Thyroid gland (tissue), 4 donors: Measurements from ENCODE around the gene HOXC6. TPM values are rescaled to one million over a fixed set of nuclear protein-coding genes. Genes with fewer than 3 reads are reported as not detected.

Experiments used
- DNase-seq, 2 donors: peaks; one replicate each; pipeline ENCODE4 v3.0.0-alpha.2; 2019
- H3K27ac ChIP-seq, 3 donors: fragments of 200-600 bp; sonication (generic); 1 replicate in 2 of 3; 2 replicates in 1 of 3; pipeline ENCODE4 v1.5.1; 2016 to 2019; ENCODE audit warnings: mild to moderate bottlenecking in 1 of 3, moderate library complexity in 1 of 3
- H3K27me3 ChIP-seq: fragments of 200-600 bp; sonication (generic); one replicate; pipeline ENCODE4 v1.5.1; 2019
- H3K36me3 ChIP-seq, 2 donors: fragments of 200-600 bp; sonication (generic); one replicate each; pipeline ENCODE4 v1.5.1; 2016 to 2019
- H3K4me1 ChIP-seq, 2 donors: fragments of 200-600 bp; sonication (generic); one replicate each; pipeline ENCODE4 v1.5.1; 2017 to 2019
- H3K4me3 ChIP-seq, 3 donors: fragments of 200-600 bp; sonication (generic); replicated peaks in 1 of 3; 1 replicate in 2 of 3; 2 replicates in 1 of 3; pipeline ENCODE4 v1.5.1; 2016; ENCODE audit warnings: mild to moderate bottlenecking in 1 of 3
- H3K9me3 ChIP-seq: fragments of 200-600 bp; sonication (generic); one replicate; pipeline ENCODE4 v1.5.1; 2017
- POLR2A ChIP-seq, 2 donors: fragments of 450-650 bp; IDR thresholded peaks; one replicate each; pipeline ENCODE4 v1.6.1; 2017; ENCODE audit warnings: antibody characterized with exemption in 2 of 2, mild to moderate bottlenecking in 2 of 2, moderate library complexity in 1 of 2
- WGBS, 2 donors: methylation state at CpG; one replicate each; pipeline ENCODE4 v1.1.5; 2017; 5-methylcytosine and 5-hydroxymethylcytosine counted together
- intact Hi-C: fragments of 100-400 bp; cut with DNase I; formaldehyde crosslinking; loops from one replicate; pipeline ENCODE4 v1.15.1; 2023
- total RNA-seq, 4 donors: library from RNA; depleted of rRNA; stranded (reverse); fragments of >200 nt; gene quantifications; one replicate each; pipeline ENCODE4 v1.2.3, GENCODE V29; 2016
- TF ChIP-seq, protein P1 (sequence below), 6 experiments: fragments of 200-600 bp in 3 of 6; fragments of 450-650 bp in 3 of 6; sonication (generic) in 3 of 6; IDR thresholded peaks; one replicate each; pipeline ENCODE4 v1.5.1; 2016 to 2019; ENCODE audit warnings: antibody characterized with exemption in 6 of 6, mild to moderate bottlenecking in 2 of 6, inconsistent platforms in 1 of 6, moderate library complexity in 1 of 6

Gene HOXC6
- not detected for total RNA-seq

DNA sequence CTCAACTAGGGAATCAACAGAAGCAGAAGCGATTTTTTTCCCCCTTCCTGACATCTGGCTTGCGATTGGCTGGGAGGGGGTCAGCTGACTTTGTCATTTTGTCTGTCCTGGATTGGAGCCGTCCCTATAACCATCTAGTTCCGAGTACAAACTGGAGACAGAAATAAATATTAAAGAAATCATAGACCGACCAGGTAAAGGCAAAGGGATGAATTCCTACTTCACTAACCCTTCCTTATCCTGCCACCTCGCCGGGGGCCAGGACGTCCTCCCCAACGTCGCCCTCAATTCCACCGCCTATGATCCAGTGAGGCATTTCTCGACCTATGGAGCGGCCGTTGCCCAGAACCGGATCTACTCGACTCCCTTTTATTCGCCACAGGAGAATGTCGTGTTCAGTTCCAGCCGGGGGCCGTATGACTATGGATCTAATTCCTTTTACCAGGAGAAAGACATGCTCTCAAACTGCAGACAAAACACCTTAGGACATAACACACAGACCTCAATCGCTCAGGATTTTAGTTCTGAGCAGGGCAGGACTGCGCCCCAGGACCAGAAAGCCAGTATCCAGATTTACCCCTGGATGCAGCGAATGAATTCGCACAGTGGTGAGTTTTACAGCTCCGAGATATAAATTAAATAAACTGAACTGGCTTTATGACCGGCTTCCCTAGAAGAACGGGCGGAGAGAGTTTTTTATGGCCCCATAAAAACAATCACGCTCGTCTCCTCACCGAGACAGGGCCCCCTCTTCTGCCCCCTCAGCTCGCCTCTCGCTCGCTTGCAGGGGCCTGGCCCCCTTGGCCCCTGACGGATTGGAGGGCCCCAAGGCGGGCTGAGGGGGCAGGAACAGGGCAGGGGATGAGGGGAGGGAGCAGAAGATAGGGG lies at the start of gene HOXC6:
HOXC6 (plus strand) TSS at position 127 of the 888 bp plus-strand sequence; CDS start at position 209, 82 bp downstream.
- Histone ChIP-seq H3K4me3 (no peak within 1 kb of the TSS), H3K27me3 (peaks cover 80% of the 10 kb centered on the region), H3K4me1 (peaks cover 0 to 19% of the 10 kb centered on the region in 2 donors), H3K27ac (no peak within 1 kb of the TSS), H3K36me3 (no peaks in the 10 kb centered on the region), H3K9me3 (no peaks in the 10 kb centered on the region)
- 12 to 13% methylated on average over 35 to 36 of the region's 36 CpGs for WGBS, 2 donors
- intact Hi-C loops = no loop called here
- TF ChIP-seq, protein P1, sequence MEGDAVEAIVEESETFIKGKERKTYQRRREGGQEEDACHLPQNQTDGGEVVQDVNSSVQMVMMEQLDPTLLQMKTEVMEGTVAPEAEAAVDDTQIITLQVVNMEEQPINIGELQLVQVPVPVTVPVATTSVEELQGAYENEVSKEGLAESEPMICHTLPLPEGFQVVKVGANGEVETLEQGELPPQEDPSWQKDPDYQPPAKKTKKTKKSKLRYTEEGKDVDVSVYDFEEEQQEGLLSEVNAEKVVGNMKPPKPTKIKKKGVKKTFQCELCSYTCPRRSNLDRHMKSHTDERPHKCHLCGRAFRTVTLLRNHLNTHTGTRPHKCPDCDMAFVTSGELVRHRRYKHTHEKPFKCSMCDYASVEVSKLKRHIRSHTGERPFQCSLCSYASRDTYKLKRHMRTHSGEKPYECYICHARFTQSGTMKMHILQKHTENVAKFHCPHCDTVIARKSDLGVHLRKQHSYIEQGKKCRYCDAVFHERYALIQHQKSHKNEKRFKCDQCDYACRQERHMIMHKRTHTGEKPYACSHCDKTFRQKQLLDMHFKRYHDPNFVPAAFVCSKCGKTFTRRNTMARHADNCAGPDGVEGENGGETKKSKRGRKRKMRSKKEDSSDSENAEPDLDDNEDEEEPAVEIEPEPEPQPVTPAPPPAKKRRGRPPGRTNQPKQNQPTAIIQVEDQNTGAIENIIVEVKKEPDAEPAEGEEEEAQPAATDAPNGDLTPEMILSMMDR (IDR thresholded peaks at IDR 0.05) = no peak
- no peak for TF ChIP-seq POLR2A (IDR thresholded peaks at IDR 0.05)
- no peak for DNase-seq

DNA sequence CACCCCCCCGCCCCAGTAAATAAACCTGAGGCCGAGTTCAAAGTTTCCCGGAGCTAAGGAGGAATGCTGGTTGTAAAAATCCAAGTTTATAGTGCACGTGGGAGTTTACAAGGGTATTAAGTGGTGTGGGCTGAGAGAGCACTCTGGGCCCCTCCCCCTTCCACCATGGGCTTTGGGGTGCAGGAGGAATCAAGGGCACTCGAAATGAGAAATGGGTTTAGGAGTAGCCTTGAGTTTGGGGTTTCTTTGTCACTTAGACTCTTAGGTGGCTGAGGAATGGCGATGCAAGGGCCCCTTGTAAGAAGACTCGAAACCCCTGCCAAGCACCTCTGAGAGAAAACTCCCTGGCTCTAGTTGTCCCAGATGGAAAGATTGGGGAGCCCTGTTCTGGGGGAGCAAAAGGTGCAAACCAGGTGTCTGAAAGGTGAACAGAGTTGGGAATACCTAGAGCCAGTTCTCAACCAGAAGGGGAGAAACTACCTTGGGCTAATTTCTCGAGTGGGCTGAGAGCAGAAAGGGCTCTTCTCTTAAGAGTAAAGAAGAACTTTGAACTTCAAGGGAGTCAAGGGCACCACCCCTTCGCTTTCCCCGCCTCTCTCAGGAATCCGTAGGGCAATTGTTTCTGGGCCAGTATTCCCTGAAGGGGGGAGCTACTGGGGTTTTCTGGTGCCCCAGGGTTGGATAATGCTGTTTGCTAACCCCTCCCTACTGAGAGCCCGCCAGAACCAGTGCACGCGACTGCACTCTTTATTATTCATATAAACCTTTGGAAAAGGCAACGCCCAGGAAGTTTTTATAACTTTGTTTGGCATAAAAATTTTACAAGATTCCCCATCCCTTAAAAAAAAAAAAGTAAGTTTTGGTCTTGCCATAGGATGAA lies 49.5 kb upstream of the HOXC6 start:
- Histone ChIP-seq H3K36me3 (no peaks in the 10 kb centered on the region), H3K9me3 (no peaks in the 10 kb centered on the region), H3K4me1 (peaks cover 9 to 19% of the 10 kb centered on the region in 2 donors), H3K27ac (no peak overlapping the region), H3K4me3 (no peak overlapping the region), H3K27me3 (peaks cover 89% of the 10 kb centered on the region)
- intact Hi-C loops = no loop called here
- TF ChIP-seq, protein P1 (IDR thresholded peaks at IDR 0.05) = no peak
- TF ChIP-seq POLR2A (IDR thresholded peaks at IDR 0.05) = no peak
- DNase-seq = no peak
- WGBS, 2 donors = 8 to 10% methylated on average over 15 of the region's 15 CpGs

DNA sequence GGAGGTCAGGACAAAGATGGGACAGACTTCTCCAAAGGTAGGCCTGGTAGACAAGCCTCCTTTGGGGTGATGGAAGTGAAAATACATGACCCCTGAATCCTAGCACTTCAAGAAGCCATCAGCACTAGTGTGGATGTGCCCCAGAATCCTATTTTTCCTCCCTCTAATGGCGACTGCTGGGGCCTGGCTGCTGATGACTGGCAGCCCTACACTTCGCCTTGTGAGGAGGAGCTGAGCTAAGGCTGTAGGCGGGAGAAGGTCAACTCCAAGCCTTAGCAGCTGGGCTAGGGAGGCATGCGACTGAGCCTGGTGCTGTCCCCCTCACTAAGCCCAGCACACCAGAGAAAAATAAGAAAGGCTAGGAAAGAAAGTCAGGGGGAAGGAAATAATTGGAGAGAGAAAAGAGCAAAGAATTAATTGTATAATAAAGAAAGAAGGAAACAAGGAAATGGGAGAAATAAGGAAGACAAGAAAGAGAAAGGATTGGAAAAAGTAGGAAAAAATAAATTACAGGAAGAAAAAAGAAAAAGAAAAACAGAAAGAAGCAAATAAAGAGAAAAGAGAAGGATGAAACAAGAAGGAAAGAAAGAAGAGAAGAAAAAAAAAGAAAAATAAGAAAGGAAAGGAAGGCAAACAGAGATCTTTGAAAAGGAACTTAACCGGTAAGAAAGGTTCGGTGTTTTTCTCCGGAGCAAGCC lies 48.0 kb upstream of the HOXC6 start:
- Histone ChIP-seq H3K4me1 (peaks cover 6 to 12% of the 10 kb centered on the region in 2 donors), H3K9me3 (no peaks in the 10 kb centered on the region), H3K4me3 (no peak overlapping the region), H3K27ac (no peak overlapping the region), H3K36me3 (no peaks in the 10 kb centered on the region), H3K27me3 (peaks cover 86% of the 10 kb centered on the region)
- intact Hi-C loops = loop anchor here (10.0 kb wide), 1 partner anchor 215 kb away; no protein-coding TSS in a partner anchor
- WGBS, 2 donors = 13 to 21% methylated on average over 7 of the region's 7 CpGs
- TF ChIP-seq, protein P1 (IDR thresholded peaks at IDR 0.05) = no peak
- no peak for TF ChIP-seq POLR2A (IDR thresholded peaks at IDR 0.05)
- DNase-seq = no peak

DNA sequence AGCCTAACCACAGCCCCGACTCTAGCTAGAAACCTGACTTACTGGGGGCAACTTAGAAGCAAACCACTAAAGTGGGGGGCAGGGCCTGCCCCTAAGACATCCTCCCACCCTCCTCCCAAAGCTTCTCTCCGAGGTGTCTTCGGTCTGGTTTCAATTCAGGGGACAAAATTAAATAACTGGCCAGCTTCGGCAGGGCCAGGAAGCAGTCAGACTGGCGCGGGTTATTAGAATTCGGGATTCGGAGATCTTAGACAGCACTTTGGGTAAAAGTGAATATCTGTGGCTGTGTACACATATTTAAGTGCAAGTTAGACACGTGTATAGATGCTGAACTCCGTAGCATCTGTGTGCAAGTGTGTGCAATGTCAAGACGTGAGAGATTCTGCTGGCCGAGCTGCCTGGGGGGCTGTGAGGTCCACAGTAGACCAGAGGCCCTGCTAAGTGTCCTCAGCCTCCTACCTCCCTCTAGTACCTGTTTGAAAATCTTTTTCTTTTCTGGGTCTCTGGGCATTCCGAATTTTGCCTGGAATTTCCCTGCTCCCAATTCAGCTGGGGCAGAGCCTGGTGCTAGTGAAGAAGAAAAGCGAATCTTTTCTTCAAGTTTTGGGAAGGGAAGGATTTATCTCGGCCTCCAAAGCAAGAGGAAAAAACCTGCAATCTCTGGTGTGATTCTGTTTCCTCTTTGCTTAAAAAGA lies 47.3 kb upstream of the HOXC6 start:
- 19 to 29% methylated on average over 15 of the region's 15 CpGs for WGBS, 2 donors
- Histone ChIP-seq H3K36me3 (no peaks in the 10 kb centered on the region), H3K9me3 (no peaks in the 10 kb centered on the region), H3K27ac (no peak overlapping the region), H3K4me1 (peaks cover 13 to 15% of the 10 kb centered on the region in 2 donors), H3K4me3 (no peak overlapping the region), H3K27me3 (peaks cover 88% of the 10 kb centered on the region)
- no peak for DNase-seq
- intact Hi-C loops = loop anchor here (10.0 kb wide), 1 partner anchor 216 kb away; no protein-coding TSS in a partner anchor
- TF ChIP-seq, protein P1 (IDR thresholded peaks at IDR 0.05) = no peak
- TF ChIP-seq POLR2A (IDR thresholded peaks at IDR 0.05) = no peak
